HG03342 (cell line): ENCODE measurements around the gene PCP4.
"Not testable (repeated sequence)": the region's sequence is repeated elsewhere in the genome, so short reads cannot be mapped to it uniquely, and the experiment has no call there.

Experiments used
- ATAC-seq: cut with Tn5 transposase; IDR thresholded peaks from one replicate; pipeline ENCODE4 v1.9.1; 2021; ENCODE audit warnings: mild to moderate bottlenecking, moderate library complexity; ENCODE audit not compliant: unreplicated experiment

Gene PCP4

GRCh38 chr21:39863111-39863510 lies 4.1 kb upstream of the PCP4 start:
- no peak for ATAC-seq

GRCh38 chr21:39866093-39866492 lies 1.1 kb upstream of the PCP4 start:
- ATAC-seq = no peak

- ATAC-seq = no peak
Measured at GRCh38 chr21:39869141-39869818, 2.0 kb downstream of the PCP4 start.

GRCh38 chr21:39873687-39874086 lies 6.4 kb downstream of the PCP4 start:
- no peak for ATAC-seq

- no peak for ATAC-seq
Measured at GRCh38 chr21:39874206-39874605, 7.0 kb downstream of the PCP4 start.

- ATAC-seq = no peak
Measured at GRCh38 chr21:39874759-39875158, 7.5 kb downstream of the PCP4 start.

GRCh38 chr21:39881661-39882060 lies 14.4 kb downstream of the PCP4 start:
- no peak for ATAC-seq

- ATAC-seq = no peak
Measured at GRCh38 chr21:39882151-39882838, 15.1 kb downstream of the PCP4 start.

GRCh38 chr21:39882839-39883195 lies 15.6 kb downstream of the PCP4 start:
- no peak for ATAC-seq

GRCh38 chr21:39885119-39885848 lies 18.0 kb downstream of the PCP4 start:
- ATAC-seq = no peak

- no peak for ATAC-seq
Measured at GRCh38 chr21:39888848-39889247, 21.6 kb downstream of the PCP4 start.

- no peak for ATAC-seq
Measured at GRCh38 chr21:39891111-39891510, 23.9 kb downstream of the PCP4 start.

- not testable (repeated sequence) for ATAC-seq
Measured at GRCh38 chr21:39891863-39892262, 24.6 kb downstream of the PCP4 start.

GRCh38 chr21:39900491-39900890 lies 33.3 kb downstream of the PCP4 start:
- no peak for ATAC-seq

- no peak for ATAC-seq
Measured at GRCh38 chr21:39900911-39901310, 33.7 kb downstream of the PCP4 start.

- ATAC-seq = no peak
Measured at GRCh38 chr21:39902986-39903385, 35.7 kb downstream of the PCP4 start.

GRCh38 chr21:39904457-39904856 lies 37.2 kb downstream of the PCP4 start:
- ATAC-seq = no peak

GRCh38 chr21:39908265-39908923 lies 41.2 kb downstream of the PCP4 start:
- ATAC-seq = no peak

GRCh38 chr21:39911286-39912199 lies 44.3 kb downstream of the PCP4 start:
- ATAC-seq = no peak

- no peak for ATAC-seq
Measured at GRCh38 chr21:39913706-39914305, 46.6 kb downstream of the PCP4 start.
